ENCODE data around the gene ANKRD66.
"Not testable (repeated sequence)": the region's sequence is repeated elsewhere in the genome, so short reads cannot be mapped to it uniquely, and the experiment has no call there.

Gene ANKRD66

GRCh38 chr6:46751658-46752057 lies 4.9 kb downstream of the ANKRD66 start:
- no peak for DNase-seq (ENCODE audit: low read depth in 1 of 2, low spot score in 1 of 2)

- no peak for DNase-seq (ENCODE audit: low read depth in 1 of 2, low spot score in 1 of 2)
Observed at GRCh38 chr6:46755865-46756264, 9.1 kb downstream of the ANKRD66 start.

- DNase-seq (ENCODE audit: low read depth in 1 of 2, low spot score in 1 of 2) = no peak
Observed at GRCh38 chr6:46756469-46757213, 9.9 kb downstream of the ANKRD66 start.

- DNase-seq (ENCODE audit: low read depth in 1 of 2, low spot score in 1 of 2) = no peak
Observed at GRCh38 chr6:46757214-46757596, 10.5 kb downstream of the ANKRD66 start.

- no peak for DNase-seq (ENCODE audit: low read depth in 1 of 2, low spot score in 1 of 2)
Observed at GRCh38 chr6:46758960-46759753, 12.4 kb downstream of the ANKRD66 start.

GRCh38 chr6:46760925-46761324 lies 14.2 kb downstream of the ANKRD66 start:
- DNase-seq (ENCODE audit: low read depth in 1 of 2, low spot score in 1 of 2) = no peak

- DNase-seq (ENCODE audit: low read depth in 1 of 2, low spot score in 1 of 2) = no peak
Observed at GRCh38 chr6:46763466-46763865, 16.7 kb downstream of the ANKRD66 start.

- not testable (repeated sequence) for DNase-seq (ENCODE audit: low read depth in 1 of 2, low spot score in 1 of 2)
Observed at GRCh38 chr6:46764280-46764679, 17.5 kb downstream of the ANKRD66 start.

- DNase-seq (ENCODE audit: low read depth in 1 of 2, low spot score in 1 of 2) = no peak
Observed at GRCh38 chr6:46764961-46765360, 18.2 kb downstream of the ANKRD66 start.

- no peak for DNase-seq (ENCODE audit: low read depth in 1 of 2, low spot score in 1 of 2)
Observed at GRCh38 chr6:46772016-46772415, 25.3 kb downstream of the ANKRD66 start.

GRCh38 chr6:46772762-46773161 lies 26.0 kb downstream of the ANKRD66 start:
- no peak for DNase-seq (ENCODE audit: low read depth in 1 of 2, low spot score in 1 of 2)

GRCh38 chr6:46773201-46773855 lies 26.6 kb downstream of the ANKRD66 start:
- DNase-seq (ENCODE audit: low read depth in 1 of 2, low spot score in 1 of 2) = no peak

- DNase-seq (ENCODE audit: low read depth in 1 of 2, low spot score in 1 of 2) = not testable (repeated sequence)
Observed at GRCh38 chr6:46774736-46775135, 28.0 kb downstream of the ANKRD66 start.

- no peak for DNase-seq (ENCODE audit: low read depth in 1 of 2, low spot score in 1 of 2)
Observed at GRCh38 chr6:46776070-46776712, 29.5 kb downstream of the ANKRD66 start.

GRCh38 chr6:46777476-46778346 lies 31.0 kb downstream of the ANKRD66 start:
- DNase-seq (ENCODE audit: low read depth in 1 of 2, low spot score in 1 of 2) = no peak

- no peak for DNase-seq (ENCODE audit: low read depth in 1 of 2, low spot score in 1 of 2)
Observed at GRCh38 chr6:46781478-46782378, 35.0 kb downstream of the ANKRD66 start.

- no peak for DNase-seq (ENCODE audit: low read depth in 1 of 2, low spot score in 1 of 2)
Observed at GRCh38 chr6:46784535-46784934, 37.8 kb downstream of the ANKRD66 start.

GRCh38 chr6:46787871-46788540 lies 41.3 kb downstream of the ANKRD66 start:
- DNase-seq (ENCODE audit: low read depth in 1 of 2, low spot score in 1 of 2) = no peak

- DNase-seq (ENCODE audit: low read depth in 1 of 2, low spot score in 1 of 2) = no peak
Observed at GRCh38 chr6:46788791-46789190, 42.1 kb downstream of the ANKRD66 start.
